ENCODE data around the gene COLQ. TPM values are rescaled to one million over a fixed set of nuclear protein-coding genes. Genes with fewer than 3 reads are reported as not detected.

Gene COLQ
- total and polyA plus RNA-seq, 12 donors = 0.60 to 7.7 (median 2.0) TPM; not detected in 1

DNA sequence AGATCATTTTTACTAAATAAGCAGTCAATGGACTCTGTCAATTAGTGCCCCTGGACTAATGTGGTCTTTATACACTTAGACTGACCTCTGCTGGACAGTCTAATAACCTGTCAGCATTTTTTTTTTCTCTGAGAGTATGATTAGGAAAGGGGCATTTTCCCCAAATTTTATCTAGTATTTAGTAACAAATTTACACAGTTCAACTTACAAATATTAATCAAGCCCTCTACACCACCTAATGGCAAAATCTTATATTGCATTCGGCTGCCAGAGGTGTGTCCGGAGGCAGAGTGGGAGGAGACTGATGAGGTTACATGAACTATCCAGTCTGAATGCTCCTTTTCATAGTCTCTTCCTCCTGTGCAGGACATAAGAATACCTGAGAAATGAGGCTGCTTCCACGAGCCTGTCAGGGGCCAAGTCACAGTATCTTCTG, 36.0 kb upstream of the COLQ start:
- peak overlapping the region in 1 of 5 donors; percentile 1 for H3K27ac ChIP-seq
- H3K4me1 ChIP-seq (replicated peaks in 1 of 2) = peaks cover 0 to 13% of the 10 kb centered on the region in 2 donors
- no peaks in the 10 kb centered on the region for H3K9me3 ChIP-seq (replicated peaks in 1 of 3)
- peak; percentile 54 to 84 (median 70) for DNase-seq
- TF ChIP-seq, protein P1, sequence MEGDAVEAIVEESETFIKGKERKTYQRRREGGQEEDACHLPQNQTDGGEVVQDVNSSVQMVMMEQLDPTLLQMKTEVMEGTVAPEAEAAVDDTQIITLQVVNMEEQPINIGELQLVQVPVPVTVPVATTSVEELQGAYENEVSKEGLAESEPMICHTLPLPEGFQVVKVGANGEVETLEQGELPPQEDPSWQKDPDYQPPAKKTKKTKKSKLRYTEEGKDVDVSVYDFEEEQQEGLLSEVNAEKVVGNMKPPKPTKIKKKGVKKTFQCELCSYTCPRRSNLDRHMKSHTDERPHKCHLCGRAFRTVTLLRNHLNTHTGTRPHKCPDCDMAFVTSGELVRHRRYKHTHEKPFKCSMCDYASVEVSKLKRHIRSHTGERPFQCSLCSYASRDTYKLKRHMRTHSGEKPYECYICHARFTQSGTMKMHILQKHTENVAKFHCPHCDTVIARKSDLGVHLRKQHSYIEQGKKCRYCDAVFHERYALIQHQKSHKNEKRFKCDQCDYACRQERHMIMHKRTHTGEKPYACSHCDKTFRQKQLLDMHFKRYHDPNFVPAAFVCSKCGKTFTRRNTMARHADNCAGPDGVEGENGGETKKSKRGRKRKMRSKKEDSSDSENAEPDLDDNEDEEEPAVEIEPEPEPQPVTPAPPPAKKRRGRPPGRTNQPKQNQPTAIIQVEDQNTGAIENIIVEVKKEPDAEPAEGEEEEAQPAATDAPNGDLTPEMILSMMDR (IDR thresholded peaks at IDR 0.05) = peak; percentile 45 to 79 (median 64)
- no peak for TF ChIP-seq POLR2A (IDR thresholded peaks at IDR 0.05)
- no peak overlapping the region for H3K4me3 ChIP-seq
- intact Hi-C loops (cut with DNase I) = loop anchor here (5.0 to 10.0 kb wide), 3 partner anchors 123 to 353 kb away; partner anchors contain the start of gene CAPN7 (in 1 of the 2)
- WGBS, 4 donors = 0 to 5% (median 1%) methylated on average over 3 of the region's 3 CpGs
- no peaks in the 10 kb centered on the region for H3K27me3 ChIP-seq
- H3K36me3 ChIP-seq (replicated peaks in 1 of 2) = peaks cover 0 to 28% of the 10 kb centered on the region in 2 donors

DNA sequence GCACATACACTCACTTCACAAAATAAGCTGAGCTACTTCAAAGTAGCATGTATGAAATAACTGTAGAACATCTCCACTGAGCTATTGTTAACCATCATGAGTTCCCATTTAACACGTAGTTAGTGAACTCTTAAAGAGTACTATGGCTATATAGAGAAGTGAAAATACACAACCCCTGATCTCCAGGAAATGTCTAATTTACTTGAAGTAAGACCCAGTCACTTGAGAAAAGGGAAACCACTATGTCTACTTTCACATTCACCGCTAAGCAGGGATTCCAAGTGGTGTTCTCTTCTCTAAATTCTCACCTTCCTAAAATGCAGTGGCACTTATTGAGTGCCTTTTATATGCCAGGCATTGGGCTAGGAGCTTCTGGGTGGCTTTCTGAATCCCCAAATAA, 35.0 kb upstream of the COLQ start:
- no peak for TF ChIP-seq POLR2A (IDR thresholded peaks at IDR 0.05)
- TF ChIP-seq, protein P1 (IDR thresholded peaks at IDR 0.05) = no peak
- 67 to 74% (median 71%) methylated on average over 2 of the region's 2 CpGs for WGBS, 4 donors
- no peak overlapping the region for H3K4me3 ChIP-seq
- H3K36me3 ChIP-seq (replicated peaks in 1 of 2) = peaks cover 0 to 18% of the 10 kb centered on the region in 2 donors
- peaks cover 0 to 13% of the 10 kb centered on the region in 2 donors for H3K4me1 ChIP-seq (replicated peaks in 1 of 2)
- H3K27me3 ChIP-seq = no peaks in the 10 kb centered on the region
- H3K9me3 ChIP-seq (replicated peaks in 1 of 3) = no peaks in the 10 kb centered on the region
- H3K27ac ChIP-seq = peak overlapping the region in 2 of 5 donors; percentile 3 to 47
- intact Hi-C loops (cut with DNase I) = loop anchor here (5.0 to 10.0 kb wide), 3 partner anchors 122 to 352 kb away; partner anchors contain the start of gene CAPN7 (in 1 of the 2)
- DNase-seq = no peak

DNA sequence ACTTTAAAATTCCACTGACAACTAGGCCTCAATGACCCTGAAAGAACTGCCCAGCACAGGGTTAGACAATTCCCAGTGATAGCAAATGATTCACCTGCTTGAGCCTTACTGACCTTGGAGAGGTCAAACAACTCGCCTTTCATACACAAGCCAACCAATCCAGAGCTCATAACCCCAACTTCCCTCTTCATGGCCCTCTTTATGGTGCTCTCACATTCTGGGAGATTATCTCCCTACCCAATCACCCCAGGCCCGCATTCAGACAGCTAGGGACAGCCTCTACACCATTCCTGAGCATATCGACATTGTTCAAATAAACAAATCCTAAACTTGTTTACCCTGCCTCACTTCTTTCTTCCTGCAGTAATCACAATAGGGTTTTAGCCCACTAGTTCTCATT, 32.2 kb upstream of the COLQ start:
- TF ChIP-seq POLR2A (IDR thresholded peaks at IDR 0.05) = no peak
- TF ChIP-seq, protein P1 (IDR thresholded peaks at IDR 0.05) = no peak
- intact Hi-C loops (cut with DNase I) = loop anchor here in 1 of 2 donors (10.0 kb wide), 2 partner anchors 119 to 349 kb away; partner anchors contain the start of gene CAPN7
- Histone ChIP-seq H3K36me3 (replicated peaks in 1 of 2) (no peaks in the 10 kb centered on the region), H3K4me3 (no peak overlapping the region), H3K27me3 (no peaks in the 10 kb centered on the region), H3K4me1 (replicated peaks in 1 of 2) (peaks cover 0 to 13% of the 10 kb centered on the region in 2 donors), H3K9me3 (replicated peaks in 1 of 3) (no peaks in the 10 kb centered on the region), H3K27ac (no peak overlapping the region)
- WGBS, 4 donors = 71 to 76% (median 73%) methylated on average over 3 of the region's 3 CpGs
- peak in 2 of 7 donors; percentile 21 to 25 for DNase-seq

DNA sequence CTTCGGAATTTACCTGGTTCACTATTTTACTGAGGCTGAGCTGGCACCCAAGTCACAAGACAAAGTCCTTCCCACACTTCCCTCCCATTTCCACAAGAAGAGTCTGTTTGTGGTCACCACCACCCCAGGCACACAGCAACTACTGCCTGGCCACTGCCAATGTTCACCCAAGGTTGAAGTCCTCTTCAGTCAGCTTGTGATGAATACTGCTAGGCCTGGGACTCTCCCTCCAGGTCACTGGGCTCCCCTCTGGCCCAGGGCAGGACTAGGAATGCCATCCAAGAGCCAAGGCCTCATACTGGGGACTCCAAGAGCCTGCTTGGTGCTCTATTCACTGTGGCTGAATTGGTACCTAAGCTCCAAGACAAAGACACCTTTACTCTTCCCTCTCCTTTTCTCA, 30.4 kb upstream of the COLQ start:
- Histone ChIP-seq H3K4me1 (replicated peaks in 1 of 2) (peaks cover 0 to 1% of the 10 kb centered on the region in 2 donors), H3K27ac (no peak overlapping the region), H3K4me3 (no peak overlapping the region), H3K27me3 (no peaks in the 10 kb centered on the region), H3K9me3 (replicated peaks in 1 of 3) (no peaks in the 10 kb centered on the region), H3K36me3 (replicated peaks in 1 of 2) (no peaks in the 10 kb centered on the region)
- WGBS, 4 donors = 97 to 100% (median 100%) methylated on average over 1 of the region's 1 CpG; no CpG with 5 or more reads in 1 of the 4 donors
- TF ChIP-seq, protein P1 (IDR thresholded peaks at IDR 0.05) = no peak
- TF ChIP-seq POLR2A (IDR thresholded peaks at IDR 0.05) = no peak
- intact Hi-C loops (cut with DNase I) = loop anchor here in 1 of 2 donors (10.0 kb wide), 2 partner anchors 117 to 347 kb away; partner anchors contain the start of gene CAPN7
- no peak for DNase-seq

Data from adrenal gland (tissue), 12 donors.